Thoracic aorta (tissue), 2 donors: Measurements from ENCODE around the gene HSPA5. TPM values are rescaled to one million over a fixed set of nuclear protein-coding genes. Genes with fewer than 3 reads are reported as not detected.

Experiments used
- ATAC-seq: fragments of 150-250 bp; one replicate; pipeline ENCODE4 v1.8.0; 2017; ENCODE audit warnings: low read depth; ENCODE audit not compliant: insufficient number of reproducible peaks, low FRiP score
- DNase-seq: peaks from one replicate; pipeline ENCODE4 v3.0.0-alpha.2; 2020; ENCODE audit warnings: low spot score
- H3K27ac ChIP-seq, 2 donors: fragments of 200-600 bp; sonication (generic); 1 replicate in 1 of 2; 2 replicates in 1 of 2; pipeline ENCODE4 v1.5.1; 2016; ENCODE audit warnings: mild to moderate bottlenecking in 2 of 2, moderate library complexity in 2 of 2
- H3K27me3 ChIP-seq: fragments of 200-600 bp; sonication (generic); replicated peaks from 2 replicates; pipeline ENCODE4 v1.6.0; 2016; ENCODE audit warnings: mild to moderate bottlenecking; ENCODE audit not compliant: insufficient read depth
- H3K36me3 ChIP-seq: fragments of 200-600 bp; sonication (generic); one replicate; pipeline ENCODE4 v1.5.1; 2016
- H3K4me1 ChIP-seq, 2 donors: fragments of 200-600 bp; sonication (generic); 1 replicate in 1 of 2; 2 replicates in 1 of 2; pipeline versions ENCODE4 v1.5.1 to v1.6.0; 2016; ENCODE audit warnings: low read depth in 2 of 2, mild to moderate bottlenecking in 1 of 2; ENCODE audit not compliant: control insufficient read depth in 1 of 2
- H3K4me3 ChIP-seq: fragments of 200-600 bp; sonication (generic); 2 replicates; pipeline ENCODE4 v1.5.1; 2016; ENCODE audit warnings: mild to moderate bottlenecking
- H3K9me3 ChIP-seq: fragments of 200-600 bp; sonication (generic); 2 replicates; pipeline ENCODE4 v1.5.1; 2016
- CTCF ChIP-seq: fragments of 200-600 bp; sonication (generic); IDR thresholded peaks from one replicate; pipeline ENCODE4 v1.5.1; 2019; ENCODE audit warnings: antibody characterized with exemption
- total RNA-seq, 2 donors: library from RNA; depleted of rRNA; stranded (reverse); fragments of >200 nt; gene quantifications; one replicate each; pipeline versions ENCODE4 v1.1.0 to v1.2.3, GENCODE V29; 2016

HSPA5 gene
- total RNA-seq, 2 donors from 2014 or later = 127 to 207 TPM

GRCh38 chr9:125258160-125258785, 17.1 kb upstream of the HSPA5 start:
- ATAC-seq = no peak
- H3K27me3 ChIP-seq = no peaks in the 10 kb centered on the region
- H3K36me3 ChIP-seq = no peaks in the 10 kb centered on the region
- peaks cover 10 to 11% of the 10 kb centered on the region in 2 donors for H3K4me1 ChIP-seq
- no peak overlapping the region for H3K27ac ChIP-seq
- no peak for TF ChIP-seq CTCF
- no peak for DNase-seq
- no peak overlapping the region for H3K4me3 ChIP-seq
- no peaks in the 10 kb centered on the region for H3K9me3 ChIP-seq

GRCh38 chr9:125255781-125256391, 14.7 kb upstream of the HSPA5 start:
- ATAC-seq (no peak), DNase-seq (no peak)

GRCh38 chr9:125254231-125254630, 13.1 kb upstream of the HSPA5 start:
- DNase-seq (no peak), ATAC-seq (no peak)
- no peaks in the 10 kb centered on the region for H3K36me3 ChIP-seq
- no peaks in the 10 kb centered on the region for H3K27me3 ChIP-seq
- no peak overlapping the region for H3K27ac ChIP-seq
- H3K4me1 ChIP-seq = no peaks in the 10 kb centered on the region
- H3K9me3 ChIP-seq = no peaks in the 10 kb centered on the region
- no peak overlapping the region for H3K4me3 ChIP-seq
- TF ChIP-seq CTCF = no peak

More at GRCh38 chr9:125255781-125256391, 14.7 kb upstream of the HSPA5 start:
- Histone ChIP-seq H3K4me1 (peaks cover 0 to under 1% of the 10 kb centered on the region in 2 donors), H3K4me3 (no peak overlapping the region), H3K9me3 (no peaks in the 10 kb centered on the region), H3K36me3 (no peaks in the 10 kb centered on the region), H3K27me3 (no peaks in the 10 kb centered on the region), H3K27ac (no peak overlapping the region)
- no peak for TF ChIP-seq CTCF

- H3K27me3 ChIP-seq = no peaks in the 10 kb centered on the region
- no peak overlapping the region for H3K4me3 ChIP-seq
- no peaks in the 10 kb centered on the region for H3K36me3 ChIP-seq
- no peak for ATAC-seq
- DNase-seq = no peak
- no peaks in the 10 kb centered on the region for H3K9me3 ChIP-seq
- TF ChIP-seq CTCF = no peak
- H3K27ac ChIP-seq = no peak overlapping the region
- H3K4me1 ChIP-seq = peaks cover 4 to 7% of the 10 kb centered on the region in 2 donors
Measured at GRCh38 chr9:125246261-125246667, 5.1 kb upstream of the HSPA5 start.

GRCh38 chr9:125243792-125244260, 2.7 kb upstream of the HSPA5 start:
- no peak for TF ChIP-seq CTCF
- Histone ChIP-seq H3K27ac (no peak overlapping the region), H3K36me3 (peaks cover 7% of the 10 kb centered on the region), H3K27me3 (no peaks in the 10 kb centered on the region), H3K4me3 (no peak overlapping the region), H3K4me1 (peaks cover 14 to 20% of the 10 kb centered on the region in 2 donors), H3K9me3 (no peaks in the 10 kb centered on the region)
- no peak for DNase-seq
- no peak for ATAC-seq
